ENCODE data around the gene UCK2. TPM values are rescaled to one million over a fixed set of nuclear protein-coding genes. Genes with fewer than 3 reads are reported as not detected.

UCK2 gene
- total and polyA plus RNA-seq, 2 donors (not counting 3 experiments of a cell fraction or from before 2014, with no cell fraction given): 62.3 to 74.7 TPM

GRCh38 chr1:165912638-165913037, 85.2 kb downstream of the UCK2 start:
- Histone ChIP-seq H3K79me2 (ENCODE audit: control insufficient read depth, insufficient read depth, low read length) (no peaks in the 10 kb centered on the region), H3K4me3 (replicated peaks in 1 of 3; ENCODE audit: insufficient read depth in 1 of 3, low read depth in 1 of 3, low read length in 3 of 3) (no peak overlapping the region), H3K27me3 (ENCODE audit: control insufficient read depth in 2 of 2, insufficient read depth in 2 of 2, low read length in 2 of 2) (no peaks in the 10 kb centered on the region), H3K4me1 (ENCODE audit: control insufficient read depth, extremely low read depth, insufficient read depth, low read length) (peaks cover 18% of the 10 kb centered on the region), H3K27ac (ENCODE audit: insufficient read depth, low read depth, low read length) (no peak overlapping the region), H4K20me1 (replicated peaks; ENCODE audit: control insufficient read depth, extremely low read depth, insufficient read depth, low read length) (no peaks in the 10 kb centered on the region), H3K4me2 (ENCODE audit: insufficient read depth, low read length) (no peak overlapping the region), H2AFZ (ENCODE audit: low read depth, low read length) (no peak overlapping the region), H3K9me1 (replicated peaks; ENCODE audit: control insufficient read depth, extremely low read depth, insufficient read depth, low read length) (no peaks in the 10 kb centered on the region), H3K36me3 (ENCODE audit: control insufficient read depth in 2 of 2, extremely low read depth in 1 of 2, insufficient read depth in 2 of 2, low read length in 2 of 2) (peaks cover 0 to 3% of the 10 kb centered on the region in 2 experiments), H3K9me3 (replicated peaks; ENCODE audit: control insufficient read depth, insufficient read depth, low read length) (no peaks in the 10 kb centered on the region), H3K9ac (replicated peaks; ENCODE audit: extremely low read depth, insufficient read depth, low read length) (no peak overlapping the region)
- FAIRE-seq (no peak), DNase-seq (ENCODE audit: low read depth, low spot score) (no peak)
- ChIA-PET CTCF (interaction anchor here (0.7 to 5.0 kb wide), 8 partner anchors 9 to 312 kb away, joined by 3 to 71 read pairs (median 4); no protein-coding TSS in a partner anchor), POLR2A (no interaction called here)
- no peak for TF ChIP-seq GATA2 (IDR thresholded peaks at IDR 0.05; ENCODE audit: insufficient read depth, insufficient read length, low read depth, low read length)
- no peak for TF ChIP-seq JUN (IDR thresholded peaks at IDR 0.05; ENCODE audit: borderline replicate concordance, insufficient read depth, insufficient read length, low read depth)
- TF ChIP-seq CTCF (IDR thresholded peaks at IDR 0.05; ENCODE audit: extremely low read depth in 1 of 2, insufficient read depth in 1 of 2, low read depth in 1 of 2, low read length in 2 of 2): no peak
- TF ChIP-seq EZH2 (IDR thresholded peaks at IDR 0.05; ENCODE audit: borderline replicate concordance, low read depth, low read length, severe bottlenecking): no peak
- no peak for TF ChIP-seq MAX (IDR thresholded peaks at IDR 0.05; ENCODE audit: insufficient read depth, insufficient read length)
- TF ChIP-seq POLR2A (IDR thresholded peaks at IDR 0.05; ENCODE audit: low read depth, low read length): no peak
- TF ChIP-seq FOS (IDR thresholded peaks at IDR 0.05; ENCODE audit: borderline replicate concordance, insufficient read depth, low read length): no peak
- dilution Hi-C loops (cut with MboI; ENCODE audit: extremely low pct_ligation_motif_present, low sequenced_read_pairs) (no loop called here), intact Hi-C loops (cut with micrococcal nuclease) (loop anchor here (5.0 kb wide), 2 partner anchors 215 to 520 kb away; partner anchors contain the start of gene ALDH9A1)
- no TSS peak for BruUV-seq (replicated peaks)
